SKM-1 (cell line): Measurements from ENCODE around the gene ARAP1.
A peak's percentile ranks its signal among the peaks of the same experiment; 100 is the strongest.

ENCODE experiments used
- DNase-seq: peaks from one replicate; lab custom pipeline; 2025; ENCODE audit not compliant: unreplicated experiment; lab: John Stamatoyannopoulos, UW

The ARAP1 gene

DNA sequence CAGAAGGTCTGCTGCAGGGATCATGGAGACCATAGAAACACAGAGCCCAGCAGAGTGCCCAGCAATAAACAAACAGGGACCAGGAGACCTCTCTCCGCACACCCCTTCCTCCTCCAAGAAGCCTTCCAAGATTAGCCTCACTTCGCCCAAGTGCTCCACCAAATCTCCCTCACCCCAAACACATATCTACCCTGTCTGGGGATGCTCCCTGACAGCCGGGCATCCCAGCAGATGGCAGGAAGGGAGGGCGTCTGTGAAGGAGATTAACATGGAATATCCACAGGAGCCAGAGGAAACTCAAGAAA lies 26.5 kb downstream of the ARAP1 start:
- DNase-seq, result no peak

DNA sequence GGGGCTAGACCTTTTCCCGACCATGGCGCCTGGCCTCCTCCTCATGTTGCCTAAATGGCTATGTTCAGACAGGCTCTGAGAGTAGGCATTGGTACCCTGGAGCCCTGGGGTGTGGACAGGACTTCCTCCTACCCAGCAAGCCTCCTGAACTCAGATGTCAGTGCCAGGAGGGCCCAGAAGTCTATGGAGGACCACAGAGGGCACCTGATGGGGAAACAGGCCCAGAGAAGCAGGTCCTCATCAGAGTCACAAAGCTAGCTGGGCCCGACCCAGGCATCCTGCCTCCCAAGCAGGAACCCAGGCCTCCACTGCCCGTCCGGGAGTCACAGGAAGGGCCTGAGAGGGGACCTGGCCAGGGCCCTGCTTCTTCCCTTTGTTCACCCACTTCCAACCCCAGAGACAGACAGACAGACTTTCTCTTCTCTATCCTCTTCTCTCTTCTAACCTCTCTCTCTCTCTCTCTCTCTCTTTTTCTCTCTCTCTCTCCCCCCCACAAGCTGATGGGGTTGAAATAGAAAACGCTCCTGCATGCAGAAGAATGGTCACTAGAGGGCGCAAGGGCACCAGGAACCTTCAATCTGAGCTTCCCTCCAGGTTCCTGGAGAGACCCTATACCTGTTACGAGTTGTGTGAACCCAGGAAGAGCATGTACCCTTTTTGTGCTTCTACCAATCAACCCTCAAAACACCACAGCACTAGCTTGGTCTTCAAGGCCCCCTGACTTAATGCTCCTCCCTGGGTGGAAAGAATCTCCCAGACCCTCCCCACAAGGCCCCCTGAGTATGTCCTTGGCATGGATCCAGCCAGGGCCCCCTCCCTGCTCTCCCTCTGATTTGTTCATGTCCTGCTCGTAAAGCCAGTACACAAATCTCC lies 27.1 kb downstream of the ARAP1 start:
- DNase-seq, result peak; percentile 74

DNA sequence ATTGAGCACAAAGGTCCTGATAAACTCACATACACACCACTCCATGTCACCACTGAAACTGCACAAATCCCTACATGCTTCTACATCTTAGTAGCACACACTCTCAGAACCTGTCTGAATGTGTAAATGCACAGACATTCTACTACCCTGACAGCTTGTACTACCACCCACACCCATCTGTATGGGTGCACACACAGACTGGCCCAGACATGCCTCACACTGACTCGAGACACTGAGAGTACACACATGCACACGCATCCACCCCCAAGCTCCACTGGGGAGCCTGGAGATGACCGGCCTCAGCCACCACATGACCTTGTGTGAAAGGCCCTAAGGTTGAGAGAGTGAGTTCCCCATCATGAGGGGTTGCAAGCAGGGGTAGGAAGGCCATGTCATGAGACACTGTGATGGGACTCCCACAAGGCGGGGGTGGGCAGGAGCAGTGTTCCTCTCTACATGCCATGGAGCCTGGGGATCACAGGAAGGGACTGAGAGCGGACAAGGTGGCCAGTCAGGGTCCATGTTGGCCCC lies 28.1 kb downstream of the ARAP1 start:
- DNase-seq, result no peak

DNA sequence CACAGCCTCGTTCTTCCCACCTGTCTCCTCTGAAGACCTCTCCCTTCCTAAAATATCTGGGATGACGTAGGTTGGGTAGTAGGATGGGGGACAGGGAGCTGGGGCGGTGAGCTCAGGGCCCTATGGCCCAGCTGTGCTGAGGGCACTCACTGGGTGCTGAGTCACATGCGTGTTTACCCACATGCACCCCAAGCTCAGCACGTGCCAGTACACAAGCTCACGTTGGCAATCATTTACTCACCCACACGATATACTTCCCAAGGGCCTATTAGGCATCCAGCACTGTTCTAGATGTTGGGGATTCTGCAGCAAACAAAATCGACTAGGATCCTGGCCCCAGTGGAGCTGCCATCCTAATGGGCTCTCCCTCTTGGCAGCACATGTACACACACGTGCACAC lies 28.7 kb downstream of the ARAP1 start:
- DNase-seq, result no peak

DNA sequence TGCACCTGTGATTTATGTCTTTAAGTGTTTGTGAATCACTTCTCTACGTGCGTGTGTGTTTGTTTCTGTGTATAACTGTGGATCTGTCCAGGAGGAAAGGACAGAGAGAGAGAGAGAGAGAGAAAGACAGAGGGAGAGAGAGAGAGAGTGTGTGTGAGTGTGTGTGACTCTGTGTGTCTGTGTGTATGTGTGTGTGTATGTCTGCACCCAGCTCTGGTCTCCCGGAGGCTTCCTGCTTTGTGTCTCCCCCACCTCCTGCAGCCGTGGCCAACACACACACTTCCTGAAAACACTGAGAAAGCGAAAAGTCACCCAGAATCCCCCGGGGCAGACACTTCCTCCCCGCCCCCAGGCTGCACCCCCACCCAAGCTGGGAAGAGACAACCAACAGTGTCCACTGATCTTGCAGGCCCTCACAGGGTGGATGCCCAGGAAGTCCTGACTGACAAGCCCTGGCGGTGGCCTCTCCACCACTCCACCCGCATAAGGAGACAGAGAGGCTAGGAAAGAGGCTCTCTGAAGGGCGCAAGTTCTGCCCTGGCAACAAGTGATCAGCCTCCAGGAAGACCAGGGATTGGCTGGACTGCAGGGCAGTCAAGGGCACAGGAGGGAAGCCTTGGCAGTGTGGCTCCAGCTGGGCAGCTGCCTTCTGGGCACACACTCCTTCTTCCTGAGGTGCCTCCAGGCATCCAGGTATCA lies 30.0 kb downstream of the ARAP1 start:
- peak; percentile 97 for DNase-seq

DNA sequence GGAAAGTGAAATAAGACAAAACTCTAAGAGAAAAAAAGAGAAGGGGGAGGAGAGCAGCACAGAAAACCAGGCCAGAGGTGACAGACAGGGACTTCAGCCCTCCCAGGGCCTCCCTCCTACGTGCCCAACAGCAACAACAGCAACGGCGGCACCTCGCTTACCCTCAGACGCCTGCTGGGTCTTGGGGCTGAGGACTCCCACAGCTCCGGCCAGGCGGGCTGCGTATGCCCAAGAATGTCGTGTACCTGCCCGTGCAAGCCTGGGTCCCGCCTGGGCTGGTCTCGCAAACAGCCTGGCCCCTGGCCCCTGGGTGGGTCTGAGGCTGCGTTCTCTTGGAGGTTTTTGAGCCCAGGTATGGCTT lies 30.5 kb downstream of the ARAP1 start:
- DNase-seq, result no peak

DNA sequence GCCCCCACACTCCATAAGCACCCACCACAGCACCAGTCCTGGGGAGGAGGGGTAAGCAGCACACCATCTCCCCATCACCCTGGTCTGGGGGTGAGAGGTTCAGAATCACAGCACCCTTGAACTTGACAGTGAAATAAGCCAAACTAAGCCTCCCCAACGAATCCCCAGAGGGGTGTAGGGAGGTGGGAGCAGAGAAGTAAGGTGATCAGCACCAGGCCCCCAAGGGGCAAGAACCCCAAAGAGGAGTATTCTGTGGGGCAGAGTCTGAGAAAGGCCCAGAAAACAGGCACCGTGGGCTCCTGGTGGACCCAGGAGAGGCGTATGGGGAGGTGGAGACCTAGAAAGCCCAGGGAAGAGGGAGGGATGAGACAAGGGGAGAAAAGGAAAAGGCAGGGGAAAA lies 30.9 kb downstream of the ARAP1 start:
- DNase-seq, result no peak

DNA sequence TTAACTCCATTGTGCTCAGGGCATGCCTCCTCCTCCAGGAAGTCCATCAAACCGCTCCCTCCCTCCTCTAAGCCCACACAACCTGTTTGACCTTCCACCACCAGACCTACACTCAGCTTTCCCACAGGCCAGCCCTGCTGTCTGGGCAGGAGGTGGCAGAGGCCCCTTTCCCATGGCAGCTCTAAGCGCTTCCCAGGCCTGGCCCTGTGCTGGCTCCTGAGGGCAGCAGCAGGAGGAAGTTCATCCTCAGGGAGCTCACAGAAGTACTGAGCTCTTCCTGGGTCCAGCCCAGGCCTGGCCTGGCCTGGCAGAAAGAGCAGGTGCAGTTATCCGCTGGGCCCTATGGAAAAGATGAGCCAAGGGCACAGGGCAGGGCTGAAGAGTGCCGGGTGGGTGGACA lies 31.4 kb downstream of the ARAP1 start:
- no peak for DNase-seq

DNA sequence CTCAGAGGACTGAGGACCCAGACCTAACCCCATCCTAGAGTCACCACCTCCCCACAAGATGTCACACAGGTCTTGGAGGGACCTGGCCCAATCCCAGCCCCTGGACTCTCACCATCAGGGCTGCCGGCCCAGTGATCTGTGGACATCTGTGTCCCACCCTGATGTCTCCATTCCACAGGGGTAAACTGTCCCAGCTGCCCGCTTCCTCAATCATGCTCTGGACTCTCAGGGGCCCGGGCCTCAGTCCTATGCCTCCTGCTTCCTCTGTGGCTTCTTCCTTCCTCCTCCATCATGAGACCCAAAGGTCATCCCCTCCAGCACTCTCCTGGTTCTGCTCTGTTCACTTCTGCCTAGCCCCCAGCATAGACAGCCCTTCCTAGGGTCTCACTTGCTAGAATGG lies 32.2 kb downstream of the ARAP1 start:
- peak; percentile 30 for DNase-seq

DNA sequence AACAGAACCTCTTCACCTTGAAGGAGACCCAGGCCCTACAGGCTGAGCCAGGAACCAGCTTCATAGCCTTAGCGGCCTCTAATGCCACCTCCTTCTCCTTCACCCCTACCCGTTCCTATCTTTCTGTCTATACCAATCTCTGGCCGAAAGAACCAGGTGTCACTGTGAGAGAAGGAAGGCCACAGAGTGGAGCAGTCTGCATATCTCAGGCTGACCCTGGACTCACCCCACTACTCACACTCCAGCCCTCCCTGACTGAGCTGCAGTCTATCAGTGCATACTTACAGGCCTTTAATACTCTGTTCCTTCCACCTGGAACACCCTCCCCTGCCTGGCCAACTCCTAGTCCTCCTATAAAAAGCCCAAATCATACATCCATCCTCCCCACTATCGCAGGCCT lies 32.7 kb downstream of the ARAP1 start:
- no peak for DNase-seq

DNA sequence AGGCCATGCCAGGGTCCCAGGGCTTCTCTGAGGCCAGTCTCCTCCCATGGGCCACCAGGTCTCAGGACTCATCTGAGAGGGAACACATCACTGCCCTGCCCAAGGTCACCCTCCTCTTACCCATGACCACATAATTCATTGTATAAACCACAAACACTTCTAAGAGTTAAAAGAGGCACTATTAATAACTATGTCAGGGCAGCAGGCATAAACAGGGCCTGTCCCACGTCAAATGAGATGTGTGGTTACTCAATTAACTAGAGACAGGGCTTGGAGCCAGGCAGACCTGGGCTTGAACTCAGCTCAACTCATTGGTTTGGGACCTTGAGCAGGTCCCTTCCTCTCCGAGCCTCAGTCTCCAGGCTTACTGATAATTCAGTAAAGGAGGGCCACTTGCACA lies 33.1 kb downstream of the ARAP1 start:
- no peak for DNase-seq

DNA sequence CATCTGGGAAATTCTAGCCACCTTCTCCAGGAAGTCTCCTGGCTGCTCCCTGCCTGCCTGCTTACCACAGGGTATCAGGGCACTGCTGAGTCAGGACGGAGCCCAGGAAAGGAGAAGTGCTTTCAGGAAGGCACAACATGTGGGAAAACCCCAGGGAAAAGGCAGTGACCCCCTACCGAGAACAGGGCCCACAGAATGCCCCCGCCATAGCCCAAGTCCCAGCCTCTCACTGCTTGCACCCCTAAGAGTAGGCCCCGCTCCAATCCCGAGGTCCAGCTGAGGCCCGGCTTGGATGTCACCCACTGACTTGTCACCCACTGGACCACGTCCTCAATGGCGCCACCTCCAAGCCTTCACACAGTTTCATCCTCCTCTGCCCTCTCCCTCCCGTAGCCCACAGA lies 34.1 kb downstream of the ARAP1 start:
- DNase-seq, result no peak

DNA sequence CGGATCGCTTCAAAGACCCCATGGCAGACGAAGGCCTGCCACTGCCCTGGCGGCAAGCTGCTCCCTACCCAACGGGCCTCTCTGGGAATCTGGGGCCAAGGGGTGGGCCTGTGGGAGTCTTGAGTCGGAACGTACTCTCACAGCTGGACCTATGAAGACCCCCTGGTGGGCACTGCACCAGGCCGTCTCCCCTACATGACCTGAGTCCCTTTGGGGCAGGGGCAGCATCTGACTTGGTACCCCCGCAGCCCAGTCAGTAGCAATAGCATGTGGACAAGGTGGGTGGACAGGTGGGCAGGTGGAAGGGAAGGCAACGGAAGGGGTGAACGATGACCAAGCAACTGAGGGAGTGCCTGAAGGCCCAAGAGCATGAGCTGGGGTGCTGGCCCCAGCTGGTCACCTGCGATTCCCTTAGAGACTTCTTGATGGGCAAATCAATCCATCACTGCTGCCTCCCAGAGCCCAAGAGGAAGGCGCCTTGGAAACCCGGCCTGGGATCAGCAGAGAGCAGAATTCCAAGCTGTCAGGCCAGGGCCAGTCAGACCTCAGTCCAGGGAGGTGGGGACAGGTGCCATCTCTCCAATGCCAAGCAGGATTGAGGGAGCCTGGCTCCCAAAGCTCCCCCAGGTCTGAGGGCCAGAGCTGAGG lies 35.3 kb downstream of the ARAP1 start:
- no peak for DNase-seq

DNA sequence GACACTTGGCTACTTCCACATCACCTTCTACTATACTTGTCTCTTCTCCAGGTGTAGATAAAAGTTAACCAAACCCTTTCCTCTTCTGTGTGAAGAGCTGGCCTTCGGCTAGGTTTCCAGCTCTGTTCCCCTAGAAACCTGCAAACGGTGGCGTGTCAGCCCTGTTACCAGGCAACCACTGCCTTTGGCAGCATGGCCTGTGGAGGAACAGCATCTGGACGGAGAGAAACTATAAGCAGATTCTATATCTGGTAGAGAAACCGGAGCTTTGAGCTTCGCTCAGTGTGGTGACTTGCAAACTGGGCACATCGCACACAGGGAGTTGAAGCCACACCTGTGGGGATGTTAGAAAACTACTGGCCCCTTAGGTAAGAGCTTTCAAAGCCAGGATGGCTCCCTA lies 35.9 kb downstream of the ARAP1 start:
- no peak for DNase-seq

DNA sequence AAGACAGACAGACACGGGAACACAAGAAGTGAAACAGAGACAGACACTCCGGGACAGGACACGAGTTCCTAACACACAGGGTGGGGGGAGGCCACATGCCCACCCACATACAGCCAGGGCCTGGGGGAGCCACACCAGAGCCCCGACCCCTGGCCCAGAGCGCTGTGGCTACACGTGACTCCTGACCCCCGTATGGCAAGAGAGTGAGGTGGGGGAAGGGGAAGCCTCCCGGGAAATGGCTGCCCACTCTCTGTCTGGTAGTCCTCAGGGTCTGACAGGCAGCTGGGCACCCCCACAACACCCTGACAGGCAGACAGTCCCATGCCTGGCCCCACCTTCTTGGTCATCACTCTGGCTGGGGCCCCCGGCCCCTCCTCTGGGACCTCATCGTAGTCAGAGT lies 39.4 kb downstream of the ARAP1 start:
- no peak for DNase-seq

DNA sequence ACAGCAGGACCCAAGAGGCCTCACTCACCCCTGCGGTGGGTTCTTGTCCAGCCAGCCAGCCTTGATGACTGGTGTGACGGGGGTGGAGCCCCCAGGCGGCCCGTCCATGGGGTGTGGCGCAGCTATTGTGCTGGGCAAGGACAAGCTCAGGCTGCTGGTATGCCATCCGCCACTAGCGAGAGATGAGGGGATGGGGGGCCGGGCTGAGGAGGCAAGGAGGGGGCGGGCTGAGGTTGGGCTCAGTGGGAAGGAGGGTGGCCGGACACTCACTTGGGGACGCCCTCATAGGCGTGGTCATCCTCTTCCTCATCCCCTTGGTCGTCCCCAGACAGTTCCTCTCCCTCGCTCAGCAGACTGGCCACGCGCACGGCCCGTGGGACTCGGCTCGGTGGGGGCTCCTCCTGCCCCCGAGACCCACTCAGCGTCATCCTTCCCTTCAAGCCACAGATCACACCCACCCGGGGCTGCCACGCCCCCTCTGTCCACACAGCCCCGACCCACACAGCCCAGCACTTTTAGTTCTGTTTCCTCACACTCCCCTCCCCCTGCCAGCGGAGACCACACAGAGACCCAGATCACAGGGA lies 39.9 kb downstream of the ARAP1 start:
- no peak for DNase-seq

DNA sequence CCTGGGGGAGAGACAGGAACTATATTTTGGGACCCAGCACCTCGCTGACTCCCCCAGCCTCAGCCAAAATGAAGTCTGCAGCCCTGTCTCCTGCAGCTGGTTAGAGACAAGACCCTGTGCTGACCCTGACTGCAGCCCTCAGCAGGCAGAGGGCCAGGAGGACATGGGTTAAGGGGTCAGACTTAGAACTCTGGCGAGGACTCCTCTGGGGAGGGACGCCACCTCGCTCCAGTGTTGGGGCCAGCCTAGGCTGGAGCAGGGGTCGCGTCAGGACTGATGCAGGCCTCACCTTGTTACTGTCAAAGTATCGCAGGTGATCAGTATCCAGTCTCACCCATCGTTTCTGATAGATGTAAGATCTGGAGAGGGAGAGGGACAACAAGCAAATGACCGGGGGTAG lies 41.1 kb downstream of the ARAP1 start:
- no peak for DNase-seq

DNA sequence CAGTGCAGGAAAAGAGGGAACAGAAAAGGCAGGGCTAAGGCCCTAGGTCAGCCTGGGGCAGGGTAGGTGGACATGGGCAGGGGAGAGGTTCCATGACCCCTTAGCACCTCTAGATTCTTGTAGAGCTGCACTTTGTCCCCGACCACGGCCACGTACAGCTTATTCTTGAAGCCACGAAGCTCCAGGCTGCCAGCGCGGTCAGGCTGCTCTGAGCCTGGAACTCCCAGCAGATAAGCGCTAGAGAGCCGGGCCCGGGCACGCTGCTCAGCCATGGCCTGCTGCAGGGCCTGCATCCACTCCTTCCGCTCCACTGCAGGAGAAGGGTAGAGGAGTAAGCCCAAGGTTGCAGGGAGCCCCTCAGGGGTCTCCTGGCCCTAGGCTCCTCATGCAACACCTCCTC lies 41.9 kb downstream of the ARAP1 start:
- DNase-seq, result no peak

DNA sequence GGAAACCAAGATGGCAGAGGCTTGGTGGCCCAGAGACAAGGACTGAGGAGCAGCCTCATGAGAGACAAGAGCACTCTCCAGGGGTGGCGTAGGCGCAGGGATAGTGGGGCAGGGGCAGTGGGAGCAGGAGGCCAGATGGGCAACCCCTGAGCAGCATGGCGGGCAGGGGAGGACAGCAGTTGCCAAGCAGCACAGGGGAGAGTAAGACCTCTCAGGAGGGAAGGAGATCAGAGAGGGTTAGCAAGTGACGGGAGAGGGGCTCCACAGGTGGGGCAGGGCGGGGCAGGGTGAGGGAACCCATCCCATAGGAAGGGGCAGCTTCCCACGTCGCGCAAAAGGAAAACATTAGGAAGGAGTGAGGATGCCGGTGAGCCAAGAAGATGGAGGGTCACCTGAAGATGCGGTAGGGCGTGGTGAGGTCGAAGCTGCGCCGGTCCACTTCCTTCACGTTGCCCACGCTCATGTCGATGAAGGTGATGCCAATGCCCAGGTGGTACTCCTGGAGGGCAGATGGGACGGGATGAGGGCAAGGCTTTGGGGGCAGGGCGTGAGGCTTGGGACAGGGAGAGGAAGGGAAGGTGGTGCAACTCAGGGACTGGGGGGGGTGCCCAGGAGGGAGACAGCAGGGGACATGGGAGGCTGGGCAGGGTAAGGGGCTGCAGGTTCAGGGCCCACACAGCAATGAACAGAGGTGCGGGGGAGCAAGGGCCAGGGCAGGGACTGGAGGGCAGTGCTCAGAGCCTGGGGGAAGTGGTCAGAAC lies 42.5 kb downstream of the ARAP1 start:
- DNase-seq, result no peak

DNA sequence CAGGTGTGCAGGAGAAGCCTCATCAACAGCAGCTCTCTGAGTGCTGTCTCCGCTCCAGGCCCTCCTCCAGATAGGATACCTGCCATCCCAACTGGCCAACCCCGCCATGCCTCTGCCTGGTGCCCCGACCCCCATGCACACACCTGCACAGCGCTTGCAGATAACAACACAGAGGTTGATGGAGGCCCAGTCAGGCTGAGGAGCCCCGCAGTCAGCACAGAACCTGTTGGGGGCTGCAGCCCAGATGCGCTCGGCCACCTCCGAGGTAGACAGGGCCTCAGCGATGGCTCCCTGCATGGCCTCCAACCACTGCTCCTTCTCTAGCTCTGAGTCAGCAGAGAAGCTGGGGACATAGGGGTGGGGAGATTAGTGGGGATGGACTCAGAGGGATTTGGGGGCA lies 45.2 kb downstream of the ARAP1 start:
- DNase-seq, result no peak

DNA sequence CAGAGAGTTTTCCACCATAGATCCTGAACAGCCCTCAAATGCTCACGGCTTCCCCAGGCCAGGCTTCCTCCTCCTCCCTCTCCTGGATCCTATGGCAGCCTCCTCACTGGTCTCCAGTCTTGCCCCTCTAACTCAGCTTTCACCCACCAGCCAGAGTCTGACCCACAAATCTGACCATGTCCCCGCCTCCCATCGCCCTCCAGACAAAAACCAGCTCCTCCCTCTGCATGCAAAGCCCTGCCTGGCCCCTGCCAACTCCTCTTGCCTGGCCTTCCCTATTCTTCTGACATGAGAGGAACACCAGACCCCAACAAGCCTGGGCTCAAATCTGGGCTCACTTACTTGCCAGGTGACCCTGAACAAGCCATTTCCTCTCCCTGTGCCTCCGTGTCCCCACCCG lies 45.6 kb downstream of the ARAP1 start:
- no peak for DNase-seq
